GM12875 (cell line): ENCODE results near the gene EXOC2.

Source experiments
- H3K4me3 ChIP-seq: one replicate; pipeline ENCODE4 v1.5.1; 2011; ENCODE audit warnings: low read depth, low read length, control low read depth
- CTCF ChIP-seq: IDR thresholded peaks from 2 replicates; pipeline ENCODE4 v1.5.1; 2011; ENCODE audit warnings: low read depth, mild to moderate bottlenecking, control low read depth, inconsistent platforms, low read length, moderate library complexity, borderline replicate concordance; ENCODE audit not compliant: insufficient read depth

EXOC2 gene

GRCh38 chr6:652865-653264 lies 40.1 kb downstream of the EXOC2 start:
- H3K4me3 ChIP-seq: no peak overlapping the region
- TF ChIP-seq CTCF: no peak

DNA sequence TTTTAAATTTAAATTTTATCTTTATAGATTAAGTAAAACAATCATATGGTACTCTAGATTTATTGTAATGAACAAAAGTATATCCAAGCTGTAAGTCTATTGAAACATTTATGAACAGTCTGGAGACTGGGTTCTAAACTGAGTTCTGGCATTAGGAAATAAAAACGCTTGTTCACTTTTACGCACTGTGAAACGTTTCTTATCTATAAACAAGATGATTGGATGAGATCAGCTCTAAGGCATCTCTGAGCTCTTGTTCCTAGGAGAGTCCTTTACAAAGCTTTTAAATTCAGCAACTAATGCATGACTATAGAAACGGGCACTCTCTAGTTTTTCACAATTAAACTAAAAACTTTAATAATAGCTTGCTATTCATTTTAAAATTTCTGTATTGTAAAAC lies 42.8 kb downstream of the EXOC2 start:
- H3K4me3 ChIP-seq: no peak overlapping the region
- no peak for TF ChIP-seq CTCF

- H3K4me3 ChIP-seq: no peak overlapping the region
- no peak for TF ChIP-seq CTCF
Measured at GRCh38 chr6:642805-643204, 50.1 kb downstream of the EXOC2 start.

- no peak for TF ChIP-seq CTCF
- H3K4me3 ChIP-seq: no peak overlapping the region
Measured at GRCh38 chr6:641225-641985, 51.5 kb downstream of the EXOC2 start.

GRCh38 chr6:636488-636887 lies 56.5 kb downstream of the EXOC2 start:
- H3K4me3 ChIP-seq: no peak overlapping the region
- TF ChIP-seq CTCF: no peak

DNA sequence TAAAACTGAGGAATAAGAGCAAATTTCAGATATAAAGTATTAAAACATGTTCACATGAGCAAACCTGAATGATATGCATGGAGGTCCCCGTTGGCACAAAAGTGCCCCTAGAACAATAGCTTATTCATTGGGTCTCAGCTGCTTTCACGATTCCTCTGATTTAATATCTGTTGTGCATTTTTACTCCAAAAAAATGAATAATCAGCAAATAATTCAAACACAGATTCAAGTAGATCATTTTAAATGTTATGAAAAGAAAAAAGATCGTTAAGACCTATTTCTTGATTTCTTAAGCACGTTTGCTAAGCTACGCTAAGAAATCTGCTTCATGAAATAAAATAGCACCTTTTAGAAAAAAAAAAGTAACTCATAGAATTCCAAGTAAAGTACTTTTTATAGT lies 57.7 kb downstream of the EXOC2 start:
- no peak for TF ChIP-seq CTCF
- no peak overlapping the region for H3K4me3 ChIP-seq

DNA sequence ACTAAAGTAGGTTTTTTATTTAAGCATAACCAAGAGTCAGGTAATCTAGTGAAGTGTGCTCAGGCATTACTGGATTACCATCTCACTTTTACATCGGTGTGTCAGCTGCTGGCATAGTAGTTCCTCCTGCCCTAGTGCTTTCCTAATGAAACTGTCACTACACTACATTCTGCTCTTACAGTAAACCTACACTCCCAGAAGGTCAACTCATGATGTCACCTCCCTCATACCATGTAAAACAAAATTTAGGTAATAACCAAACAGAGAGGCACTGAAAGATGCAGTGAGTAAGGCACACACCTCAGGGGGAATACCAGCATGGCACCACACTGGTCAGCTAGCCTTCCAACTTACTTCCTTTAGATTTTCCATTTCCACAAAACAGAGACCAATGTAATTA lies 59.3 kb downstream of the EXOC2 start:
- no peak overlapping the region for H3K4me3 ChIP-seq
- TF ChIP-seq CTCF: no peak
